GM19328 (cell line): ENCODE results near the gene IFT122.

ENCODE experiments used
- ATAC-seq: cut with Tn5 transposase; IDR thresholded peaks from one replicate; pipeline ENCODE4 v1.9.1; 2021; ENCODE audit warnings: mild to moderate bottlenecking, moderate library complexity; ENCODE audit not compliant: unreplicated experiment

IFT122 gene

DNA sequence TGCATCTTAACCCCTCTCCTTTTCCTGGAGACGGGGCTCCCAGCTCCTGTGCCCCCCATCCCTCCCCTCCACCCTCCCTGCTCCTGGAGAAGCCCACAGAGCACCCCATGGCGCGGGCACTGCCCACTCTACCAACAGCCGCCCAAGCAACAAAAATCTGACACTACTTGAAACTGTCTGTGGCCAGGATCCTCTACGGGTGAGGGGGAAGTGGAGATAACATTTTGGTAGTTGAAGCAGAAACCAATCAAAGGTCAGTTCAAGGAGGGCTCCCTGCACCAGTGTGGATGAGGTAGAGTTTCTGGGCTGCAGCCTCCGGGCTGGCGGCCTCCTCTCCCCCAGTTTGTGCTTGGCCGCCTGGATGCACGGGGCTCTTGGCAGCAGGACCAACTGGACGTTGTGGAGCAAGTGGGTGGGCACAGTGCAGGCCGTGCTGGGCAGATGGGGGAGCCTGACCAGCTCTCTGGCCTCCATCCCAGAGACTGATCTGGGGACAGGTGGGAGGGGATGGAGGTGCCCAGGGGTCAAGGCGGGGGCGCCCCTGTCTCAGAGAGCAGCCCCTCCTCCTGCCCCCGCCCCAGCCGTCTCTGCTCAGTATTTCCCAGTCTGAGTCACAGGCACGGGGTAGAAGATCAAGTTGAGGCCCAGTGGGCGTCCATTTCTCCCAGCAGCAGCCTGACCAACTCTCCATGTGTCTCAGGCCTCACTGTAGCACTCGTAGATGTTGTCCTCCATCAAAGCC, 115.8 kb downstream of the IFT122 start:
- ATAC-seq: no peak

GRCh38 chr3:129556358-129556695, 116.3 kb downstream of the IFT122 start:
- no peak for ATAC-seq

GRCh38 chr3:129556890-129557547, 117.0 kb downstream of the IFT122 start:
- ATAC-seq: no peak

- ATAC-seq: no peak
These were observed 117.5 kb downstream of the IFT122 start for GRCh38 chr3:129557548-129557894.

DNA sequence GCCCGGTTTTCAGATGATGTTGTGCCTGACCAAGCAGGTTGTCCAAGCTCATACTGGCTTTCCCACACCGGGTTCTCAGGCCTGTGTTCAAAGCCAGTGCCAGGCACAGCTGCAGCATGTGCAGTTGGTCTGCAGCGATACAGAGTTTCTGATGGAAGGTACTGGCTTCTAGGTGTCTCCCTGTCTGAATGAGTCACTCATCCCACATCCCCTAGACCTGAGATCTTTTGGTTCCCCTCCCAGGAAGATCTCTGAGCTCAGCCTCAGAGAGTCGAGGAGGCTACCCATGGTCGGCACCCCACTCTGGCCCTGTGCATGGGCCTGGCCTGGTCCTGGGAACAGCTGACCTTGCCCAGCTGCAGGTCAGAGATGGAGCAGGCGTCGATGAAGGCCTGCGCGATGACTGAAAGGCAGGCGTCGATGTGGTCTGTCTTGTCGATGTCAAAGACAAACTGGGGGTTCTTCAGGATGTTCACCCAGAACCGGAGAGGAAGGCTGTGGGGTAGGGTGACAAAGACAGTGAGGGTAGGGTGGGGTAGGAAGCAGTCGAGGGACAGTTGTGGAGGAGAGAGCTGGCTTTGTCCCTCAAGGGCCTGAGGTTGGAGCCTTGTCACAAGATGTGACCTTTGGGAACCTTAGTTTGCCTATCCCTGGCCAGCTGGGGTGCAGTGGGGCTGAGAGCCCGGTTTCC, 118.2 kb downstream of the IFT122 start:
- ATAC-seq: no peak

- no peak for ATAC-seq
These were observed 118.9 kb downstream of the IFT122 start for GRCh38 chr3:129558772-129559564.

DNA sequence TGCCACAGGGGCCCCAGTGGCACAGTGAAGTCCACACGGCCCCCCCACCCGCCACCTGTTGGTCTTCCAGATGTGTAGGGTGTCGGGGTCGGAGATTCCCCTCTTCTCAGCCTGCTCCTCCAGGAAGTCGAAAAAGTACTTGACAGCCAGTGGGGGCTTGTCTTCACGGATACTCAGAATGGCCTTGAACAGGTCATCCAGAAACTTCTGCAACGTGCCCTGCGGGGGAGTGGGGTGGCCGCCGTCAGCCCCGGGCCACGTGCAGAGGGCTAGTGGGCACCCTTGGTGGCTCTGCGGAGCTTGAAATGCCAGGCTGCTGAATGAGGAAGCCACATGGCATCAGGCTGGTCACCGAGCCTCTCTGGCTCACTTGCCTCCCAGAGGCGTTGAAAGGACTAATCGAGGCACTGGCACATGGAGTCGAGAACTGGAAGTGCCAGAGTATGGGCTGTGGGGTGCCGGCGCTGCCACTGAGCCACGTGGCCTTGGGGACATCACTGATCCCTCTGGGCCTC, 119.6 kb downstream of the IFT122 start:
- ATAC-seq: no peak

GRCh38 chr3:129560269-129560787, 120.3 kb downstream of the IFT122 start:
- ATAC-seq: no peak

GRCh38 chr3:129560911-129561594, 121.0 kb downstream of the IFT122 start:
- ATAC-seq: no peak

GRCh38 chr3:129561619-129562248, 121.7 kb downstream of the IFT122 start:
- no peak for ATAC-seq

GRCh38 chr3:129562803-129563202, 122.8 kb downstream of the IFT122 start:
- no peak for ATAC-seq

GRCh38 chr3:129563332-129563731, 123.3 kb downstream of the IFT122 start:
- ATAC-seq: no peak

DNA sequence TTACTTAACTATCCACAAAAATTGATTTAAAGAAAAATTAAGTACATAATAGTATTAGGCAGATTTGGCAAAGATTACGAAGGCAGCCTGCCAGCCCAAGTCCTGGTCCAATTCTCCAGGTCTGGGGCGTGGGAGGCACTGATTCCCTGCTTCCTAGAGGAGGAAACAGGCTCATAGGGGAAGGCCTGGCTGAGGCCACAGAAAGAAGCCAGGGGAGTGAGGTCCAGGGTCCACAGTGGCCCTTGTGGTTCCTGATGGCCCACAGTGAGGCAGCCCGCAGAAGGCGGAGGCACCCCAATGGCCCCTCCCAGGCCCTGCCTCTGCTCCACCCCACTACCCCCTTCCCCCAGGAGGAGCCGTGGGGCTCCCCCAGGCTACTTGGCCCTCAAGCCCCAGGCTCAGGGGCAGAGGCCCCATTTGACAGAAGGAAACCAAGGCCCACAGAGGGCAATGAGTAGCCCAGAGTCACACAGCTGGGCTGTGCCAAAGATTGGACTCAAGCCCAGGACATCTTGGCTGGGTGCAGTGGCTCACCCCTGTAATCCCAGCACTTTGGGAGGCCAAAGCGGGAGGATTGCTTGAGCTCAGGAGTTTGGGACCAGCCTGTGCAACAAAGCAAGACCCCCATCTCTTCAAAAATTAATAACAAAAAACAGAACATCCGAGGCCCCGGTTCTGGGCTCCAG, 124.0 kb downstream of the IFT122 start:
- ATAC-seq: no peak

DNA sequence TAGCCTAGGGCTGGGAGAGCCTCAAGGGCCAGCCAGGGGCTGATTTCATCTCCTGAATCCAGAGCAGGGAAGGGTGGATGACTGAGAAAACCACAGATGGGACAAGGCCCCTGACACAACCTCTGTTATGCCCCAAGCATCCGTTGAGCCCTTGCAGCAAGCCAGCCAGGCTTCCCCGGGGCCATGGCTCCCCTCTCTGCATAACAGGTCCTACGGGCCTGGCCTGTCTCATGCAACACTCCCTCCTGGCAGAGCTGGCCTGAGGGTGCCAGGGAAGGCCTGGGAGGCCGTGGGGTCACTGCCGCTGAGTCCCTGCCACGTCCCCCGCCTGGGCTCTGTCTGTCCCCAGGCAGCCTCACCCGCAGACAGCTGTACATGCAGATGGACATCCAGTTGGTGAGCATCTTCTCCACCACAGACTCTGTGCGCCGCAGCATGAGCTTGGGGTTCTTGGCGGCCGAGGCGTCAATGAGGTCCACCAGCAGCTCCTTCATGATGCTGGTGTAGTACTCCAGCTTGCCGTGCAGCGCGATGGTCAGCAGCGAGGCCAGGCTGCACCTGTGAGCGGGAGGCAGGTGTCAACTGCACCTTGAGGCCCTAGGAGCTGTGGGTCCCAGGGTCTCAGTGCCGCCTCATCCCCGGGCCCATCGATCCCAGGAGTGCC, 125.1 kb downstream of the IFT122 start:
- ATAC-seq: no peak

- ATAC-seq: no peak
These were observed 125.9 kb downstream of the IFT122 start for GRCh38 chr3:129565902-129566301.

GRCh38 chr3:129567176-129567705, 127.2 kb downstream of the IFT122 start:
- ATAC-seq: no peak

DNA sequence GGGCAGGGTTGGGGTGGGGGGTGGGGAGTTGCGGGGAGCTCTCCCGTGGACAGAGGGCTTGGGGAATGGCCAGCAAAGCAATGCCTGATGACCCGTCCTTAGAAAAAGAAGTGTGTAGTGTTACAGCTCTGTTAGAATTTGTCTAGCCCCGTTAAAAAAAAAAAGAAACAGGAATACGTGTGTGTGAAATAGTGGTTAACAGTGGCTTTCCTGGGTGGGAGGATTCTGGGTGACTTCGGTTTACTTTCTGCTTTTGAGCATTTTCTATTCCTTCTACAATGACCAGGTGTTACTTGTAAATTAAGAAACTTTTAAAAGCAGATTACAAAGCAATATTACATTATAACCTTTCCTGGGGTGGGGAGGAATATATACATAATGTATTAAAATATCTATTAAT, 127.9 kb downstream of the IFT122 start:
- ATAC-seq: no peak

DNA sequence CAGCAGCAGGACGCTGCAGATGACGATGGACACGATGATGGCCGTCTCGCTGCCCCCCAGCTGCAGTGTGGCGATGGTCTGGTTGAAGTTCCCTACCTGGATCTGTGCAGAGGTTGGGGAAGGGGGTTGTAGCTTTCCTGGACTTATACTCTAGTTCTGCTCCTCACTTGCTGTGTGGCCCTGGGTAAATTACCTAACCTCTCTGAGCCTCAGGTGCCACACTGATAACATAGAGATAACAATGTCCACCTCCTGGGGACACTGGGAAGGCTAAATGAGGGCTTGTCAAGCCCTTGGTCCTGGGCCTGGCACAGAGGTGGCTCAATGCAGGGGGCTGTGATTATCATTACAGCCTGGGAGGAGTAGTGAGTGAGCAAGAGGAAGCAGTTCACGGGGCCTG, 129.8 kb downstream of the IFT122 start:
- no peak for ATAC-seq
